Measurements from ENCODE around the gene ATP6V1B1.
A peak's percentile ranks its signal among the peaks of the same experiment; 100 is the strongest.

Gene ATP6V1B1

GRCh38 chr2:70947556-70948184, 12.0 kb downstream of the ATP6V1B1 start:
- no peak for DNase-seq

- DNase-seq, result peak; percentile 79
Observed at GRCh38 chr2:70948337-70949003, 12.8 kb downstream of the ATP6V1B1 start.

- DNase-seq, result no peak
Observed at GRCh38 chr2:70949086-70949485, 13.4 kb downstream of the ATP6V1B1 start.

- DNase-seq, result no peak
Observed at GRCh38 chr2:70954886-70955285, 19.2 kb downstream of the ATP6V1B1 start.

GRCh38 chr2:70956141-70956540, 20.4 kb downstream of the ATP6V1B1 start:
- no peak for DNase-seq

GRCh38 chr2:70957798-70958197, 22.1 kb downstream of the ATP6V1B1 start:
- no peak for DNase-seq

- no peak for DNase-seq
Observed at GRCh38 chr2:70958759-70959158, 23.1 kb downstream of the ATP6V1B1 start.

- no peak for DNase-seq
Observed at GRCh38 chr2:70959271-70959761, 23.6 kb downstream of the ATP6V1B1 start.

GRCh38 chr2:70959851-70960832, 24.4 kb downstream of the ATP6V1B1 start:
- DNase-seq, result no peak

GRCh38 chr2:70960833-70961647, 25.3 kb downstream of the ATP6V1B1 start:
- DNase-seq, result no peak

GRCh38 chr2:70961648-70961994, 25.9 kb downstream of the ATP6V1B1 start:
- no peak for DNase-seq

GRCh38 chr2:70962211-70962884, 26.6 kb downstream of the ATP6V1B1 start:
- no peak for DNase-seq

- DNase-seq, result no peak
Observed at GRCh38 chr2:70962885-70963878, 27.5 kb downstream of the ATP6V1B1 start.

- no peak for DNase-seq
Observed at GRCh38 chr2:70964133-70964532, 28.4 kb downstream of the ATP6V1B1 start.

GRCh38 chr2:70964596-70965386, 29.1 kb downstream of the ATP6V1B1 start:
- DNase-seq, result peak; percentile 87

GRCh38 chr2:70965506-70965905, 29.8 kb downstream of the ATP6V1B1 start:
- no peak for DNase-seq

GRCh38 chr2:70966681-70967080, 31.0 kb downstream of the ATP6V1B1 start:
- DNase-seq, result no peak

GRCh38 chr2:70967189-70967588, 31.5 kb downstream of the ATP6V1B1 start:
- no peak for DNase-seq

GRCh38 chr2:70974592-70974991, 38.9 kb downstream of the ATP6V1B1 start:
- DNase-seq, result no peak

GRCh38 chr2:70975237-70975636, 39.5 kb downstream of the ATP6V1B1 start:
- DNase-seq, result no peak
